Spleen (tissue), 7 donors: ENCODE measurements around the gene FASN.

Experiments used
- CTCF ChIP-seq, 11 experiments: fragments of 200-600 bp in 7 of 11; fragments of 450-650 bp in 4 of 11; sonication (generic) in 4 of 11; IDR thresholded peaks in 8 of 11; conservative IDR thresholded peaks in 3 of 11; 1 replicate in 7 of 11; 2 replicates in 4 of 11; pipeline versions ENCODE4 v1.4.0 to v1.8.0; 2016 to 2021; ENCODE audit warnings: antibody characterized with exemption in 11 of 11, inconsistent platforms in 4 of 11, mild to moderate bottlenecking in 1 of 11
- POLR2A ChIP-seq, 3 donors: fragments of 450-650 bp; IDR thresholded peaks; one replicate each; pipeline ENCODE4 v1.5.1; 2017; ENCODE audit warnings: antibody characterized with exemption in 3 of 3, mild to moderate bottlenecking in 1 of 3
- POLR2AphosphoS5 ChIP-seq, 3 donors: sonication (generic); formaldehyde crosslinking; IDR thresholded peaks; one replicate each; pipeline ENCODE4 v1.5.1; 2017; ENCODE audit warnings: antibody characterized with exemption in 3 of 3
- donor health status: DM: no; HTN: no; CAD: no; lungs with moderate emphysema.
- donor health status: DM: no; HTN: no; CAD: no.
- donor health status: DM: no; HTN: no; CAD: no.

- TF ChIP-seq CTCF (IDR thresholded peaks at IDR 0.05 in 8 of 11, conservative IDR thresholded peaks at IDR 0.05 in 3 of 11) (no peak), POLR2A (IDR thresholded peaks at IDR 0.05) (no peak), POLR2AphosphoS5 (IDR thresholded peaks at IDR 0.05) (no peak)
Measured at GRCh38 chr17:82080048-82080788, 17.8 kb downstream of the FASN start.
